Left lobe of liver (tissue), 2 donors: Measurements from ENCODE around the gene EFCAB8. TPM values are rescaled to one million over a fixed set of nuclear protein-coding genes. Genes with fewer than 3 reads are reported as not detected.

ENCODE experiments used
- ATAC-seq: fragments of 200-7000 bp; cut with Tn5 transposase; one replicate; pipeline ENCODE4 v1.9.1; 2020; ENCODE audit warnings: mild to moderate bottlenecking, moderate library complexity
- DNase-seq: peaks from one replicate; pipeline ENCODE4 v3.0.0-alpha.2; 2020; ENCODE audit warnings: low spot score
- total RNA-seq: library from RNA; stranded (reverse); gene quantifications from one replicate; pipeline ENCODE4 v1.2.1, GENCODE V29; 2021
- donor health status: DM: no; HTN: no; CAD: no; lungs with moderate emphysema.
- donor health status: DM: no; HTN: yes; CAD: no.

EFCAB8 gene
- total RNA-seq, 1 donor from 2014 or later = 0.15 TPM

- ATAC-seq = no peak
- DNase-seq = no peak
Measured at GRCh38 chr20:32999603-33000250, 141.0 kb downstream of the EFCAB8 start.

- no peak for ATAC-seq
- no peak for DNase-seq
Measured at GRCh38 chr20:33000802-33001466, 142.2 kb downstream of the EFCAB8 start.

- no peak for DNase-seq
Measured at GRCh38 chr20:33002087-33002808, 143.5 kb downstream of the EFCAB8 start.

GRCh38 chr20:33004141-33004751 lies 145.5 kb downstream of the EFCAB8 start, which contains the start of gene SUN5:
SUN5 (minus strand) TSS chr20:33004433; CDS start chr20:33004340, 93 bp downstream.
- ATAC-seq (no peak), DNase-seq (no peak)

More at GRCh38 chr20:33002087-33002808, 143.5 kb downstream of the EFCAB8 start:
- ATAC-seq = no peak

- no peak for DNase-seq
- no peak for ATAC-seq
Measured at GRCh38 chr20:33005132-33005566, 146.4 kb downstream of the EFCAB8 start.

GRCh38 chr20:33005908-33006775 lies 147.4 kb downstream of the EFCAB8 start:
- DNase-seq (no peak), ATAC-seq (no peak)

GRCh38 chr20:33006776-33007375 lies 148.2 kb downstream of the EFCAB8 start:
- no peak for ATAC-seq
- no peak for DNase-seq

- peak; percentile 83 for DNase-seq
- peak; percentile 95 for ATAC-seq
Measured at GRCh38 chr20:33007376-33008335, 148.9 kb downstream of the EFCAB8 start, which contains the start of gene BPIFB2. BPIFB2 (plus strand) TSS chr20:33007704; CDS start chr20:33008575, 871 bp downstream.

- DNase-seq (no peak), ATAC-seq (no peak)
Measured at GRCh38 chr20:33008336-33009213, 149.9 kb downstream of the EFCAB8 start.

GRCh38 chr20:33009214-33010132 lies 150.8 kb downstream of the EFCAB8 start:
- DNase-seq (no peak), ATAC-seq (peak; percentile 6)

GRCh38 chr20:33010133-33010504 lies 151.4 kb downstream of the EFCAB8 start:
- ATAC-seq = peak; percentile 33

GRCh38 chr20:33010674-33011449 lies 152.1 kb downstream of the EFCAB8 start:
- DNase-seq = no peak
- no peak for ATAC-seq

More at GRCh38 chr20:33010133-33010504, 151.4 kb downstream of the EFCAB8 start:
- no peak for DNase-seq
